GM18867 (cell line): ENCODE data around the gene FAM50B.

Source experiments
- ATAC-seq: cut with Tn5 transposase; IDR thresholded peaks from one replicate; pipeline ENCODE4 v1.9.1; 2021; ENCODE audit warnings: mild to moderate bottlenecking, moderate library complexity; ENCODE audit not compliant: unreplicated experiment

FAM50B gene

DNA sequence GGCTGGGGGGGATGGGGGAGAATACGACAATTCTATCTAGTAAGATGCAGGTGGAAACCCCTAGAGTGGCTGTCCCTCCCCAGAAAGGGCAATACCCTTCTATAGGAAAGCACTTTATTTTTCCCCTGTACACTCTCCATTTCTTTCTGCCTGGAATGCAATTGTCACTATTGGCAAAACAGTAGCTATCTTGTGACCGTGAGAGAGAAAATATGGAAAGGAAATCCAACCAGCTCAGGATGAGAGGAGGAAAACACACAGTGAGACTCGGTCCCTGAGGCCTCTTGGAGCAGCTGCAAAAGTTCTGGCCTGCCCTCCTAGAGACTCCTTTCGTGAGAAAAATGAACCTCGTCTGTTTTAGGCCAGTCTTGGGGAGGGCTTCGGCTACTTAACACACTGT lies 43.4 kb downstream of the FAM50B start:
- no peak for ATAC-seq

DNA sequence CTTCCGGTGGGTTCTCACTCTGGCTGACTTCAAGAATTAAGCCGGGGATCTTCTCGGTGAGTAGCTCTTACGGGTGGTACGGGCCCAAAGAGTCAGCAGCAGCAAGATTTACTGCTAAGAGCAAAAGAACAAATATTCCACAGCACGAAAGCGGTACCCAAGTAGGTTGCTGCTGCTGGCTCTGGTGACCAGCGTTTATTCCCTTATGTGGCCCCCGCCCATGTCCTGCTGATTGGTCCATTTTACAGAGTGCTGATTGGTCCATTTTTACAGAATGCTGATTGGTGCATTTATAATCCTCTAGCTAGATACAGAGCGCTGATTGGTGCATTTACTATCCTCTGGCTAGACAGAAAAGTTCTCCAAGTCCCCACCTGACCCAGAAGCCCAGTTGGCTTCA lies 44.3 kb downstream of the FAM50B start:
- no peak for ATAC-seq

DNA sequence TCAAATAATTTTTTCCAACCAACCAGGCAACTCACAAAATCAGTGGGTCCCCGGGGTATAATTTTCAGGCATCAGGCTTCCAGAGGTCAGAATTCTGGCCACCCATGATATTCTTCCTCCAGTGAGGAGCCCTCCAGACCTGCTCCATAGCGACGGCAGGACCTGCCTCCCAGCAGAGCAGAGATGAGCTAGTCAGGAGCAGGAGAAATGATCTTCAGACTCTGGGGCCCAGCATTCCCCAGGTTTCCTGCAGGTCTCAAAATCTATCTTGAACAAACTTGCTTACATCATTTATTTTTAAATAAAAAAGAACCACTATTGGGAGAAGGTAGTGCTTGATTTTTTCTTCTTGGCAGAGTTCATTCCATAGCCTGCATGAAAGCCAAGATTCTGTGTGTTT lies 44.7 kb downstream of the FAM50B start:
- ATAC-seq: no peak

DNA sequence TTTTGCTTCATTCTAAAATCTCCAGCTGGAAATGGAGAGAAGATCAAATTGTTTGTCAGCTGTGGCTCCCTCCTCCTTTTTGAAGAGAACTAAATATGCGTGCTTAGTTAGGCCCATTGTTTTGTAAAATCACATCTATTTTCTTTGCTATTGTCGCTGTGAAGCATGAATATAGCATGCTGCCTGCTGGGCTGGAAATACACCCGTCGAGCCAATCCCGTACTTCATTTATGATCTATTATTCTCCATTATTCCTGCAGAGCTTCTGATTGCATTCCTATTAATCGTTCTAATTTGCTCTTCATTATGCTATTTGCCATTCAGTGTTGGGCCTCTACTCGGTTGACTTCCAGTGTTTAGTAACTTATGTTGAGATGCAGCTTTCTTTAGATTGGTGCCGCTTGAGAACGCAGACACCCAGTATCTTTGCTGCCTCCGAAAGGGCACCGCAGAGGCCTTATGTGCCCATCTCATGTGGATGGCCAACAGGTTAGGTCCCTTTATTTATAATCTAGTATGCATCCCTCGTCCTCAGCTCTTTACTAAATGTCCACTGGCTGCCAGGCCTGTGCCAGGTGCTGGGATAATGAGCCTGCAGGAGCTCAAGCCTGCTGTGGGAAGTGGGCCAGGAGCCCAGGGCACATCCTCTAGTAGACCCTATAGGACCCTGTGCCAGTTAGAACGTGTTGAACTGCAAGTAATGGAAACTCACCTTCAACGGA lies 45.6 kb downstream of the FAM50B start:
- no peak for ATAC-seq

DNA sequence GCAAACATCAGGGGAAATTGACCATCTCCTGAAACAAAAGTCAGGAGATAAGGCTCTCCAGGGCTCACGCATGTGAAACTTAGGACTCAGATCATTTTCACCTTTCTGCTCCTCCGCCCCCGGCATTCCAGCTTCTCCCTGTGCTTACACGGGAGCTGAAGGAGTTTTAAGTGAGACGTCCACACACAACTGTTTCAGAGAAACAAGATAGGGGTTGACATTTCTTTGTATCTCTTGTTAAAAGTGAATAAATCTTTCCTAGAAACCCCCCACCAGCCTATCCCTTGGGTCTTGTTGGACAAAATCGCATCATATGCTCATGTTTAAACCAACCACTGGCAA lies 46.1 kb downstream of the FAM50B start:
- no peak for ATAC-seq

DNA sequence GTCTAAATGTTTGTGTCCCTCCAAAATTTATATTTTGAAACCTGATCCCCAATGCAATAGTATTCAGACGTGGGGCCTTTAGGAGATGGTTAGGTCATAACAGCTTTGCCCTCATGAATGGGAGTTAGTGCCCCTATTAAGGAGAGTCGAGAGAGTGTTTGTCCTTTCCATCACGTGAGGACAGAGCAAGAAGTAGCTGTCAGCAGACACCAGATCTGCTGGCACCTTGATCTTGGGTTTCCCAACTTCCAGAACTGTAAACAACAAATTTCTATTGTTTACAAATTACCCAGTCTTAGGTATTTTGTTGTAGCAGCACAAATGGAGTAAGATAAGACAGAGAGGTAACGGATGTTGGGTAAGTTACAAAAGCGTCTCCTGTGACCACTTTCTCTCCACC lies 46.6 kb downstream of the FAM50B start:
- no peak for ATAC-seq

DNA sequence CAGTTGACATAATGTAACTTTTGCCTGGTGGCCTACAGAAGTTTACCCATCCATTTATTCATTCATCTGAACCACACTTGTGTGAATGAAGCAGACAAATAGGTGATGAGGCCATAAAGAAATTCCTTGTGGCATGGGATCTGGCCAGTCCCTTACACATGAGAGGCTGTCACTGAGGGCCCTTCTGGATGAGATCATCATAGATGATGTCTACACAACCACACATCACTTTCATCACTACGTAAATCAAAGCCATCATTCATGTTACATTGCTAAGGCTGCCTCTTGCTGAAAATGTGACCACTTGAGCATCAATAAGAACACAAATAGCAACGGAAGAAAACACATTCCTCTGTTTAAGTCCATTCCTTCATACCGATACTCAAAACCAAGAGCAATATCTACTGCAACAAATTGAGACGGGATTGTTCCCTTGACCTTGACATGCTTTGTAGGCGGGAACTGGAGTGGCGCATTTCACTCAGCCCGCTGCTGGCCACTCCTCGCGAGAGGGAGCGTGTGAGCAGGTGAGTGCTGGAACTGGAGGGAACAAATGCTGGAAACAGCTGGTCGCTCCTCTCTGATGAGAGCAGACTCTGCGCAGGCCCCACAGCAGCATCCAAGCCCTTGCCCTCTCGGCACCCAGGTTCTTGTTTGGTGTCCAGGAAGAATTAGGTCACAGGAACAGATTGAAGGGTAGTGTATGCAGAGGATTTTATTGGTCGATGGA lies 49.3 kb downstream of the FAM50B start:
- ATAC-seq: no peak

DNA sequence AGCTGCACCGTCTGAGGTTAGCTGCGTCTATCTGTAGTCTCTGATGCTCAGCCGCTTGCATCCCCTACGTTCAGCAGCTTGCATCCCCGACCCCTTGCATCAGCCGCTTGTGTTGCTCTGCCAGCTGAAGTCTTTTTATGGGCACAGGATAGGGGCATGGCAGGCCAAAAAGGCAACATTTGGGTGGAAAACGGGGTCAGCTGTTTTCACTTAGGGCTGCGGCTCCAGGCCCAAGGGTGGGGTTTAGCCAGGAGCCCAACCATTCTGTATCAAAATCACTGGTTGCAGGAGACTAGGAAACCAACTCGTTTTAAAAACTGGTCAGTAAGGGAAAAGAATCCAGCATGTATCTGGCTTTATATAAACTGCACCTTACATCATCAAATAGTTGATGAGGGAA lies 49.9 kb downstream of the FAM50B start:
- ATAC-seq: no peak

DNA sequence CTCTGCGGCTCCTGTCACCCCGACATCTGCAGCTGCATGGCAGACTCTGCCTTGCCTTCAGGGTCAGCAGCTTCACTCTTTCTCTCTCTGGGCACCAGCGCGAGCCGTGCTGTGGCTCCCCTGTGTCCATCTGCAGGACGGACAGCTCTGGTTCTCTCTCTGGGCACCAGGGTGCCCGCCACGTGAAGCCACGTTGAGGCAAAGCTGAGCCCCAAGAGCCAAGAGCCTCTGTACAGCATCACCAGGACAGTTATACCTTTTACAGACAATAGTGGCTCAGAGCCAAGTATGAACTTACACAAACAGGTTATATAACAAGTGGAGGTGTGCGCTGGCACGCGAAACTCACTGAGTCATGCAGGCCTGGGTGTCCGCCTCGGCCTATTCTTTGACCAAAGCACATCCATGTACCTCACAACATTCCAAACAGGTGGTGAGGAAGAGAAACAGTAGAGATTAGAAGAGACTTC lies 50.8 kb downstream of the FAM50B start:
- ATAC-seq: no peak
